ENCODE measurements around the gene IFNL4.
"Not testable (repeated sequence)": the region's sequence is repeated elsewhere in the genome, so short reads cannot be mapped to it uniquely, and the experiment has no call there.

Gene IFNL4

DNA sequence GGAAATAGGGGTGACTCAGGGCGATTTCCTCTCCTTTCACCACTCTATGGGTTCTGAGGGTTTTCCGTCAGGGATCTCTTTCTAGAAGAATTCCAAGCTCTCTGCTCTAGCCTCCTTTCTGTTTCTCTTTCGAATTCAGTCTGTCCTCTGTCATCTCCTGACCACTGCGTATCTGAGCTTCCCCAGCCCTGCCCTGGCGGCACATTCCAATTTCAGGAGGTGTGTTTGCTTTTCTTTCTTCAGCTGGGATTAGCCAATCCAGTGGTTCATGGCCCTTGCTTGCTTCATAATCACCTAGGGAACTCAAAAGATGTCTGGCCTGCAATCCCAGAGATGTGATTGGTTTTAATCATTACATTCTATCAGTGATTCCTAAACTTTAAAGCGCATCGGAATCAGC is 28.9 kb upstream of the IFNL4 start:
- no peak overlapping the region for H3K27ac ChIP-seq
- TF ChIP-seq, protein P1, sequence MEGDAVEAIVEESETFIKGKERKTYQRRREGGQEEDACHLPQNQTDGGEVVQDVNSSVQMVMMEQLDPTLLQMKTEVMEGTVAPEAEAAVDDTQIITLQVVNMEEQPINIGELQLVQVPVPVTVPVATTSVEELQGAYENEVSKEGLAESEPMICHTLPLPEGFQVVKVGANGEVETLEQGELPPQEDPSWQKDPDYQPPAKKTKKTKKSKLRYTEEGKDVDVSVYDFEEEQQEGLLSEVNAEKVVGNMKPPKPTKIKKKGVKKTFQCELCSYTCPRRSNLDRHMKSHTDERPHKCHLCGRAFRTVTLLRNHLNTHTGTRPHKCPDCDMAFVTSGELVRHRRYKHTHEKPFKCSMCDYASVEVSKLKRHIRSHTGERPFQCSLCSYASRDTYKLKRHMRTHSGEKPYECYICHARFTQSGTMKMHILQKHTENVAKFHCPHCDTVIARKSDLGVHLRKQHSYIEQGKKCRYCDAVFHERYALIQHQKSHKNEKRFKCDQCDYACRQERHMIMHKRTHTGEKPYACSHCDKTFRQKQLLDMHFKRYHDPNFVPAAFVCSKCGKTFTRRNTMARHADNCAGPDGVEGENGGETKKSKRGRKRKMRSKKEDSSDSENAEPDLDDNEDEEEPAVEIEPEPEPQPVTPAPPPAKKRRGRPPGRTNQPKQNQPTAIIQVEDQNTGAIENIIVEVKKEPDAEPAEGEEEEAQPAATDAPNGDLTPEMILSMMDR (IDR thresholded peaks at IDR 0.05): no peak
- TF ChIP-seq ZFX (IDR thresholded peaks at IDR 0.05; ENCODE audit: borderline replicate concordance): no peak

DNA sequence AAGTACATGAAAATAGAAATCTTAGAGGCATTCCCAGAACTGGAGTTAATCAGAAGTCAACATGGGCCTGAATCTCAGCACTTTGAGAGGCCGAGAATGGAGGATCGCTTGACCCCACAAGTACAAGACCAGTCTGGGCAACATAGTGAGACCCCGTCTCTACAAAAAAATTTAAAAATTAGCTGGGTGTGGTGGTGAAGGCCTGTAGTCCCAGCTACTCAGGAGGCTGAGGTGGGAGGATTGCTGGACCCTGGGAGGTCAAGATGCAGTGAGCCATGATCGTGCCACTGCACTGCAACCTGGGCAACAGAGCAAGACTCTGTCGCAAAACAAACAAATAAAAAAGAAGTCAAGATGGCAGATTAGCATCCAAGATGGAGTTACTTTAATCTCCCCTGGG is 28.1 kb upstream of the IFNL4 start:
- TF ChIP-seq, protein P1 (IDR thresholded peaks at IDR 0.05): no peak
- no peak for TF ChIP-seq ZFX (IDR thresholded peaks at IDR 0.05; ENCODE audit: borderline replicate concordance)

DNA sequence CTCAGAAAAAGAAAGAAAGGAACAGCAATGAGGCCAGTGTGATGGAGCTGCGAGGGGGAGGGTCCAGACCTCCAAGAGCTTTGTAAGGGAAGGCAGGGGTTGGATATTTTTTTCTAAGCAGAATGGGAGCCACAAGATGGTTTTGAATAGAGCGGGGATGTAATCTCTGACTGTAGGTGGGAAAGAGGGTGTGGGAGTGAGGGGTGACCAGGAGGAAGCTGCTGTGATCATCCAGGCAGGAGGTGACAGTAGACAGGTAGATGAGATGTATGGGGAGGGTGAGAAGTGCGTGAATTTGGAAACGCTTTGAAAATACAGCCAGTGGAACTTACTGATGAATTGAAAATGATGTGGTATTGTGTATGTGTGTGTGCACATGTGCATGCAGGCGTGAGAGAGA is 26.9 kb upstream of the IFNL4 start:
- TF ChIP-seq, protein P1 (IDR thresholded peaks at IDR 0.05): no peak
- no peak for TF ChIP-seq ZFX (IDR thresholded peaks at IDR 0.05; ENCODE audit: borderline replicate concordance)
- H3K27ac ChIP-seq: no peak overlapping the region

More for the DNA sequence above, 28.1 kb upstream of the IFNL4 start:
- H3K27ac ChIP-seq: no peak overlapping the region

GRCh38 chr19:39273859-39274258 is 25.2 kb upstream of the IFNL4 start:
- not testable (repeated sequence) for H3K27ac ChIP-seq

GRCh38 chr19:39270036-39270871 is 21.6 kb upstream of the IFNL4 start:
- H3K27ac ChIP-seq: no peak overlapping the region
- TF ChIP-seq, protein P1 (IDR thresholded peaks at IDR 0.05): no peak
- no peak for TF ChIP-seq ZFX (IDR thresholded peaks at IDR 0.05; ENCODE audit: borderline replicate concordance)

GRCh38 chr19:39269369-39269768 is 20.7 kb upstream of the IFNL4 start:
- not testable (repeated sequence) for H3K27ac ChIP-seq

- H3K27ac ChIP-seq: not testable (repeated sequence)
These were observed 20.0 kb upstream of the IFNL4 start for GRCh38 chr19:39268531-39269223.

- H3K27ac ChIP-seq: not testable (repeated sequence)
These were observed 19.4 kb upstream of the IFNL4 start, which contains the start of gene IFNL2 for GRCh38 chr19:39268085-39268484. Gene IFNL2 (plus strand): TSS chr19:39268396. CDS start chr19:39268569, 173 bp downstream.

- H3K27ac ChIP-seq: no peak overlapping the region
- TF ChIP-seq, protein P1 (IDR thresholded peaks at IDR 0.05): no peak
- no peak for TF ChIP-seq ZFX (IDR thresholded peaks at IDR 0.05; ENCODE audit: borderline replicate concordance)
These were observed 16.8 kb upstream of the IFNL4 start for GRCh38 chr19:39265321-39265916.
